Activated CD8-positive, alpha-beta memory T cell treated with anti-CD3 and anti-CD28 coated beads, Interleukin-2, amount 10 ng/mL, durations not matched to agents 7 days and 5 days (primary cell): ENCODE measurements around the gene ITIH5. TPM values are rescaled to one million over a fixed set of nuclear protein-coding genes. Genes with fewer than 3 reads are reported as not detected.

ENCODE experiments used
- ATAC-seq: fragments of 150-1000 bp; cut with Tn5 transposase; one replicate; pipeline ENCODE4 v1.10.0; 2021; ENCODE audit warnings: moderate library complexity
- CTCF ChIA-PET: fragments of 350-600 bp; sonication (Branson Sonifier 250); formaldehyde crosslinking; loops from one replicate; lab custom pipeline; 2021; ENCODE audit warnings: antibody characterized with exemption; lab: Charles Lee
- DNase-seq: peaks from one replicate; pipeline ENCODE4 v3.0.0-alpha.2; 2020
- H3K27ac Mint-ChIP-seq: one replicate; pipeline ENCODE4 v1.8.0; 2021; ENCODE audit warnings: mild to moderate bottlenecking, mixed read lengths
- H3K27me3 Mint-ChIP-seq: one replicate; pipeline ENCODE4 v1.8.0; 2021; ENCODE audit warnings: mixed read lengths
- H3K36me3 Mint-ChIP-seq: one replicate; pipeline ENCODE4 v1.8.0; 2021; ENCODE audit warnings: mild to moderate bottlenecking, mixed read lengths
- H3K4me1 Mint-ChIP-seq: one replicate; pipeline ENCODE4 v1.8.0; 2021; ENCODE audit warnings: mixed read lengths
- H3K4me3 Mint-ChIP-seq: one replicate; pipeline ENCODE4 v1.8.0; 2021; ENCODE audit warnings: mild to moderate bottlenecking, moderate library complexity, mixed read lengths
- H3K9me3 Mint-ChIP-seq: one replicate; pipeline ENCODE4 v1.8.0; 2022; ENCODE audit warnings: low read depth, mixed read lengths
- total RNA-seq, 2 experiments: library from RNA; stranded (reverse); gene quantifications; one replicate each; pipeline ENCODE4 v1.2.3, GENCODE V29; 2021

ITIH5 gene
- total RNA-seq, 2 experiments from 2014 or later: not detected

DNA sequence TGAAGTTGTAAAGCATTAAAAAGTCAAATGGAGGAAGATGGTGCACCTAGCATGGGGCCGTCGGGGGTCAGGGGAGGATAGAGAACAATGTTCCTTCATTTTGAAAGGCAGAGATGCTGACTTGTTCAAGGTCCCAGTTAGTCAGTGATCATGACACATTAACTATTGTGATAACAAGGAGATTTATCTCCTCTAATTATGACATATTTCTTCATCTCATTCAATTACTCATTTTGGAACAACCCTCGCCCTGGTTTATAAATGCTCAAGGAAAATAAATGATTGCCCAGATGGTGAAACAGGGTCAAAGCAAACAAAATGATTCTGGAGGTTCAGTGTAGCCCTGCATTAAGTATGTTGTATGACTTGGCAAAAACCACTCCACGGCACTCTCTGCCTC, 106.2 kb downstream of the ITIH5 start:
- CTCF ChIA-PET: no interaction called here
- Mint-ChIP-seq H3K27me3 (peaks cover 18% of the 10 kb centered on the region), H3K36me3 (no peaks in the 10 kb centered on the region), H3K4me1 (no peaks in the 10 kb centered on the region), H3K4me3 (no peak overlapping the region), H3K27ac (no peak overlapping the region), H3K9me3 (no peaks in the 10 kb centered on the region)
- DNase-seq (no peak), ATAC-seq (no peak)

DNA sequence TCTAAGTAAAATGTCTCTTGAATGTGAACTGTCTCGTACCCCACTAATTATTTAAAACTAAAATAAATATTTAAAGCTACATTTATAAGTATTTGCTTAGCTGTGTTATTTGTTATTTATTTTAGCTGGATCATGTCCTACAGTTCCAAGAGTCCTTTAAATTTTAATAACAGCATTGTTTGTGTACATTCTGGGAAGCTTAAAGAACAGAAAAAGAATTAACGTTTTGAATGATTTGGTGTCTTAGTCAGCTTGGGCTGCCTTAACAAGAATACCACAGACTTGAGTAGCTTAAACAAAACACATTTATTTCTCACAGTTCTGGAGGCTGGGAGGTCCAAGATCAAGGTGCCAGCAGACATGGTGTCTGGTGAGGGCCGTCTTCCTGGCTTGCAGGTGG, 107.4 kb downstream of the ITIH5 start:
- H3K27me3 Mint-ChIP-seq: peaks cover 18% of the 10 kb centered on the region
- CTCF ChIA-PET: no interaction called here

DNA sequence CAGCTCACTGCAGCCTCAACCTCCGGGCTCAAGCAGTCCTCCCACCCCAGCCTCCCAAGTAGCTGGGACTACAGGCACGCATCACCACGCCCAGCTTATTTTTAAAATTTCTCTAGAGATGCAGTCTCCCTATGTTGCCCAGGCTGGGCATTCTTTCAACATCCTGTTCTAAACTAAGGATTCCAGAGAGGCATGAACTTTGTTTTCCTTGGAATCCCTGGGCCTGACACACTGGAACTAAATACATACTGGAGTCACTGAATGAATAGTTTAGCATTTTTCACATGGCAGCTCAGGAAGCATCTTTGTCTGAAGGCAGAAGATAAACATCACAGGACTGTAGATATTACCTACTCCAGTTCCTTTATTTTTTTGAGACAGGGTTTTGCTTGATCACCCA, 108.7 kb downstream of the ITIH5 start:
- Mint-ChIP-seq H3K27ac (no peak overlapping the region), H3K9me3 (no peaks in the 10 kb centered on the region), H3K36me3 (no peaks in the 10 kb centered on the region), H3K4me3 (no peak overlapping the region), H3K4me1 (no peaks in the 10 kb centered on the region), H3K27me3 (peaks cover 18% of the 10 kb centered on the region)
- DNase-seq (no peak), ATAC-seq (no peak)
- CTCF ChIA-PET: interaction anchor here (0.5 to 1.2 kb wide), 2 partner anchors 14 to 32 kb away, joined by 3 read pairs; no protein-coding TSS in a partner anchor

More for the DNA sequence above, 107.4 kb downstream of the ITIH5 start:
- no peak for DNase-seq
- Mint-ChIP-seq H3K27ac (no peak overlapping the region), H3K36me3 (no peaks in the 10 kb centered on the region), H3K9me3 (no peaks in the 10 kb centered on the region), H3K4me3 (no peak overlapping the region), H3K4me1 (no peaks in the 10 kb centered on the region)
- no peak for ATAC-seq

DNA sequence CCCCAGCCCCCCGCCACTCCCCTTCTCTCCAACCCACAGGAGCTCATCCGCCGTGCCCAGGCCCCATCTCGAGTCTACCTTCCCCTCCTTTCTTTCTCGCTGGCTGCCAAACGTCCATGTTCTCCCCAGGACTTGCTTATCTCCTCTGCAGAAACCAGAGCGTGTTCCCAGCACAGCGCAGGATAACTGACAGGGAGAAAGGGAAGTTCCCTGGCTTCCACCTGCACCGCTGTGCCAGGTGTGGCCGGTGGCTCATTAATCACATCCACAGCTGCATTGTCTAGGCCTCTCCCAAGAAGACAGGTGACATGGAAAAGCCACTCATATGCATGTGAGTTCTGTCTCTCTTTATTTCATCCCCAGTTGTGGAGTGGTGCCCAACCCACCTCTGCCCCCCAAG, 113.2 kb downstream of the ITIH5 start:
- Mint-ChIP-seq H3K4me3 (no peak overlapping the region), H3K36me3 (no peaks in the 10 kb centered on the region), H3K4me1 (no peaks in the 10 kb centered on the region), H3K27me3 (peaks cover 16% of the 10 kb centered on the region), H3K27ac (no peak overlapping the region), H3K9me3 (no peaks in the 10 kb centered on the region)
- CTCF ChIA-PET: no interaction called here
- no peak for ATAC-seq
- no peak for DNase-seq

DNA sequence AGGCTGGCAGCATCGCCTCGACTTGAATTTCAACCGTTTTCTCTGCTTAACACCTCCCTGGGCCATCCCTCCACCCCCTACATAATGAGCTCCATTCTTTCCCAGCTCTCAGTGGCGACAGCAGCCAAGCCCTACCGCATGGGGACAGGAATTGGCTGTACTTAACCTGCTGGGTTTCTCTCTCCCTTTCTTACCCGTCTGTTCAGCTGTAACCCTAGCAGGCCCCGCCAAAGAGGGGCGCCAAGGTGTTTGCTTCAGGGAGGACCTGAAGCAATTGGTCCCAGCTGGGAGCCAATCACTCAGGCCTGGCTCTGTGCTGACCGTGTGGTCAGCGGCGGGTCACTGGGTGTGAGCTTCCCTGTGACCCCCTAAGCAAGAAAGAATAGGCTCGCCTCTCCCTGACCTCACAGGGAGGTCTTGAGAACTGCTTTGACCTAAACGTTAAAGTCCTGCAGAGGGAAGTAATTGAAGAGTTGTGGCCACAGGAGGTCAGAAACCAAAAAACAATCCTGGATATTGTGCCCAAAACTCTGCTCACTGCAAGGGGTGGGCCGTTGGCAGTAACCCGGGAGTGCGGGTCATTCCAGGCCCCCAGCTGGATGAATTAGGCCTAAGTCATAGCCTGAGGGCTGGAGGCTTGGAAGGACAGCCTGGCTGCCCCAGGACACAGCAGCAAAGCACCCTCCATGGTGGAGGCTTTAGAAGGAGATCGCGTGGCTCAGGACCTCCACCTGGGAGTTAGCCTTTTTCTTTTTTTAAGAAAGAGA, 114.6 kb downstream of the ITIH5 start:
- H3K27ac Mint-ChIP-seq: no peak overlapping the region

DNA sequence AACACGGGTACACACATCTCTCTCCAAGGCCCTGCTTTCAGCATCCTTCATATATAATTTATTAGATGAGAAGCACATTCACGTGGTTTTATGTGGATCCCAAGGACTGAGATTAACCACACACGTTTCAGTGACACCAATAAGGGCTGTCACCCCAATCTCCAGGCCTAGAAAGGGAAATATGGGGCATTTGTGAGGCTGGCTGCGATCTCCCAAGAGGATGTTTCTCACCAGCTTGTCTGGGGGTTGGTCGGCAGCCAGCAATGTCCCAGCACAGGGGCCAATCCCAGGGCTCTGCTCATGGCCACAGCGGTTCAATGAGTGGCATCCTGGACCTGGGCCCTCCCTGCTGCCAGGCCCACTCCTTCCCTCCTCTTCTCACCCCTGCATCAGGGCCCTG, 115.5 kb downstream of the ITIH5 start:
- no peaks in the 10 kb centered on the region for H3K9me3 Mint-ChIP-seq
- DNase-seq: no peak
- CTCF ChIA-PET: no interaction called here

More for the DNA sequence above, 114.6 kb downstream of the ITIH5 start:
- DNase-seq: no peak
- ATAC-seq: no peak
- no peaks in the 10 kb centered on the region for H3K9me3 Mint-ChIP-seq
- peaks cover 17% of the 10 kb centered on the region for H3K27me3 Mint-ChIP-seq
- H3K4me3 Mint-ChIP-seq: no peak overlapping the region
- CTCF ChIA-PET: no interaction called here
- no peaks in the 10 kb centered on the region for H3K36me3 Mint-ChIP-seq
- H3K4me1 Mint-ChIP-seq: no peaks in the 10 kb centered on the region

DNA sequence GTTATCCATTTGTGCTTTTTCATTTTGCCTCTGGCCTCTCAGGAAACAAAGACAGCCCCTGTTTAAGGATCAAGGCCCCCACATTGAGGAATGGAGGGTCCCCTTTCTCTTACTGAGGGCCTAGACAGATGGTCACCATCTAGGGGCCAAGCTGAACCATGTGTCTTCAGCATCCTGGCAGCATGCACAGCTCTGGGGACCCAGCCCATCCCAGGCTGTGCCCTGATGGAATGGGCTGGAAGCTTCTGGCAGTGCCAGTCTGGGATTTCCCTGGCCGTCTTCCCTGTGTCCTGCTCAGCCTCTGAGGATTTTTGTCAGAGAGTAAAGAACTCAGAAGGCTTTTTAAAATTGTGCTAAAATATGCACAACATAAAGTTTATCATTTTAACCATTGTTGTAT, 116.8 kb downstream of the ITIH5 start:
- Mint-ChIP-seq H3K27me3 (peaks cover 9% of the 10 kb centered on the region), H3K36me3 (no peaks in the 10 kb centered on the region), H3K4me3 (no peak overlapping the region), H3K9me3 (no peaks in the 10 kb centered on the region), H3K4me1 (no peaks in the 10 kb centered on the region), H3K27ac (no peak overlapping the region)
- CTCF ChIA-PET: interaction anchor here (0.6 to 0.7 kb wide), 2 partner anchors 396 to 628 kb away, joined by 3 to 4 read pairs; no protein-coding TSS in a partner anchor
- DNase-seq (no peak), ATAC-seq (no peak)

More for the DNA sequence above, 115.5 kb downstream of the ITIH5 start:
- no peaks in the 10 kb centered on the region for H3K4me1 Mint-ChIP-seq
- H3K27ac Mint-ChIP-seq: no peak overlapping the region
- H3K36me3 Mint-ChIP-seq: no peaks in the 10 kb centered on the region
- peaks cover 11% of the 10 kb centered on the region for H3K27me3 Mint-ChIP-seq
- ATAC-seq: no peak
- no peak overlapping the region for H3K4me3 Mint-ChIP-seq

DNA sequence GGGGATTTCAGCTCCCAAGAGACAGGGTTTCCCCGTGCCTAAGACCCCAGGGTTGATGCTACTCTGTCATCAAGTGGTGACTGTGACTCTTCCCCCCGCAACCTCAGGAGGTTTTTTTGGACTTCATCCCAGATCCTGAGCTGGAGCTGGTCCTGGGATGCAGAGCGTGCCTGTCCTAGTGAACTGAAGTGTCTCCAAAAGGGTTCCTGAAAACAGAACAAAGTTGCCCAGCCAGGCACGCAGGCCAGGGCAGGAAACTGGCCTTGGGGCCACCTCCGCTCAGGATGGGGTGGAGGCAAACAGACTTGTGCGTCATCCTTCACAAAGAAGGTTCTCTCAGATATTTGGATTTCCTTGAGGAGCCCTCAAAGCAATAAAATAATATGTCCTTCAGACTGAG, 118.9 kb downstream of the ITIH5 start:
- H3K36me3 Mint-ChIP-seq: no peaks in the 10 kb centered on the region
- no peak for DNase-seq
- H3K27me3 Mint-ChIP-seq: peaks cover 9% of the 10 kb centered on the region
- no peak for ATAC-seq
- no peak overlapping the region for H3K27ac Mint-ChIP-seq
- CTCF ChIA-PET: interaction anchor here (1.7 kb wide), 1 partner anchor 22 kb away, joined by 4 read pairs; no protein-coding TSS in a partner anchor
- H3K4me3 Mint-ChIP-seq: no peak overlapping the region
- H3K9me3 Mint-ChIP-seq: no peaks in the 10 kb centered on the region
- H3K4me1 Mint-ChIP-seq: no peaks in the 10 kb centered on the region

DNA sequence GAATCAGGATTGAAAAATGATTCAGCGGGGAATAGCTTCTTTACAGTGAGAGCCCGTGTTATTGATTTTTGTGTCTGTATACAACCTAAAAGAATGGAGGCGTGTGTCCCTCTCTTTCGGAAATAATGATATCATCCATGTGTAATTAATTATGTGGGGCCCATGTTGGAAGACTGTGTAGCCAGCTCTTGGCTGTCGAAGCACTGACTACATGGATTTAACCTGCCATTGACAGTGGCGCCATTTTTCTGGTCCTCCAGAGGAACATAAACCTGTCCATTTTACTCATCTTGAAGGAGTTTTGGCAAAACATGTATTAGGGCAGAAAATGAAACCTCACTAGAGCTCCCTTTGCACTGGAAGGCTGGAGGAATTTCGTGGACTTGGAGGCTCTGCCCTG, 119.6 kb downstream of the ITIH5 start:
- CTCF ChIA-PET: interaction anchor here (1.7 kb wide), 1 partner anchor 21 kb away, joined by 4 read pairs; no protein-coding TSS in a partner anchor
- Mint-ChIP-seq H3K4me3 (no peak overlapping the region), H3K27ac (no peak overlapping the region), H3K9me3 (no peaks in the 10 kb centered on the region), H3K27me3 (peaks cover 9% of the 10 kb centered on the region), H3K4me1 (no peaks in the 10 kb centered on the region), H3K36me3 (no peaks in the 10 kb centered on the region)
- ATAC-seq: no peak
- no peak for DNase-seq

DNA sequence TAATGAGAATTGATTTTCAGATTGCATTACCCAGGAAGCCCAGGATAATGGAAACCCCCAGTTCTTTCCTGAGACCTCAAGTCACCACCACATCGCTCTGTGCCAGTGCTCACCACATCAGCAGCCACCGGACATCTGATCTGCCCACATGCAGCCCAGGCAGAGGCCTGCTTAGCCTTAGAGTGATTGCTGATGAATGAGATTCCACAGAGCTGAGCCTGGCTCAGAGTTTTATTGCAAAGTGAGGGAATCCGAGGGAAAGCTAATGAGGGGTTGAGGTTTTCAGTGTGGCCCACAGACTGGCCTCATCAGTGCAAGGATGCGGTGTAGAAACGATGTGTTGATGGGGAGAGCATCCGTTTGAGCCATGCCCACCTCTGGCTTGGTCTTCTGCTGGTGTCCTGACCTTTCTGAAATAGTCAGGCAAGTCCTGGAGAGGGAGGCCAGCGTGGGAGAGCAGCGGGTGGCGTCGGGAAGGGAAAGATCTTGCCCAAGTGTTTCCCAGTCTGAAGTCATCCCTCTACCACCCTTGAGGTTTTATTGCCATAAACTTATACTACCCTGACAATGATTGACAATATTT, 120.3 kb downstream of the ITIH5 start:
- ATAC-seq (no peak), DNase-seq (no peak)
- Mint-ChIP-seq H3K36me3 (no peaks in the 10 kb centered on the region), H3K4me1 (no peaks in the 10 kb centered on the region), H3K27ac (no peak overlapping the region), H3K27me3 (peaks cover 9% of the 10 kb centered on the region), H3K9me3 (no peaks in the 10 kb centered on the region), H3K4me3 (no peak overlapping the region)
- CTCF ChIA-PET: interaction anchor here (0.5 to 1.7 kb wide), 2 partner anchors 21 to 211 kb away, joined by 3 to 4 read pairs; no protein-coding TSS in a partner anchor

DNA sequence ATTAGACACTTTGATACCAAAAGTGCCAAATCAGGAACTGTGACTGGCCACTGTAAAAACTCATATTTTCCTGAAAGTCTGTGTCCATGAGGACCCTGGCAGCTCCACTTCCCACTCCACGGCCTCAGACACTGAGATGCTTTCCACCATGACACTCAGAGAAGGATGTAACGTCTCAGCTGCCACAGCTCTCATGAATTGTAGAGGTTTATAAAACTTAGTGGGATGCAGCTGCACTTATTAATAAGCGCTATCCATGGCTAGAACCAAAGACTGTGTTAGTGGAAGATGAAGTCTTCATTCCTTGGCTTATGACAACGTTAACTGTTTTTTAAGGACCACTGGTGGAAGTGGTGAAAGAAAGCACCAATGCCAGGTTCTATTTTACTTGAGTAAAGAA, 121.0 kb downstream of the ITIH5 start:
- no peaks in the 10 kb centered on the region for H3K4me1 Mint-ChIP-seq
- no peaks in the 10 kb centered on the region for H3K9me3 Mint-ChIP-seq
- no peak for DNase-seq
- no peak overlapping the region for H3K27ac Mint-ChIP-seq
- no peaks in the 10 kb centered on the region for H3K36me3 Mint-ChIP-seq
- no peak for ATAC-seq
- H3K27me3 Mint-ChIP-seq: peaks cover 7% of the 10 kb centered on the region
- CTCF ChIA-PET: interaction anchor here (0.5 to 0.7 kb wide), 2 partner anchors 20 to 212 kb away, joined by 3 to 4 read pairs; no protein-coding TSS in a partner anchor
- no peak overlapping the region for H3K4me3 Mint-ChIP-seq

DNA sequence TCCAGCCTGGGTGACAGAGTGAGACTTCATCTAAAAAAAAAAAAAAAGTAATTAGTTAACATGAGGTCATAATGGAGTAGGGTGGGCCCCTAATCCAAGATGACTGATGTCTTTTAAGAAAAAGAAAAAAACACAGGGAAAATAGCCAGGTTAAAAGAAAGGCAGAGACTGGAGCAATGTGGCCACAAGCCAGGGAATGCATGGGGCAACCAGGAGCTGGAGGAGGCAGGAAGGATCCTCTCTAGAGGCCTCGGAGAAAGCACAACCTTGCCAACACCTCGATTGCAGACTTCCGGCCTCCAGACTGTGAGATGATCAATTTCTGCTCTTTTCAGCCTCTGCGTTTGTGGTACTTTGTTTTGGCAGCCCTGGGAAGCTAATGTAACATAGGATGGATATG, 121.5 kb downstream of the ITIH5 start:
- no peak overlapping the region for H3K4me3 Mint-ChIP-seq
- CTCF ChIA-PET: interaction anchor here (0.7 to 1.3 kb wide), 2 partner anchors 20 kb away, joined by 4 to 5 read pairs; no protein-coding TSS in a partner anchor
- DNase-seq (no peak), ATAC-seq (no peak)
- no peak overlapping the region for H3K27ac Mint-ChIP-seq
- H3K4me1 Mint-ChIP-seq: no peaks in the 10 kb centered on the region
- peaks cover 7% of the 10 kb centered on the region for H3K27me3 Mint-ChIP-seq
- H3K9me3 Mint-ChIP-seq: no peaks in the 10 kb centered on the region
- no peaks in the 10 kb centered on the region for H3K36me3 Mint-ChIP-seq

DNA sequence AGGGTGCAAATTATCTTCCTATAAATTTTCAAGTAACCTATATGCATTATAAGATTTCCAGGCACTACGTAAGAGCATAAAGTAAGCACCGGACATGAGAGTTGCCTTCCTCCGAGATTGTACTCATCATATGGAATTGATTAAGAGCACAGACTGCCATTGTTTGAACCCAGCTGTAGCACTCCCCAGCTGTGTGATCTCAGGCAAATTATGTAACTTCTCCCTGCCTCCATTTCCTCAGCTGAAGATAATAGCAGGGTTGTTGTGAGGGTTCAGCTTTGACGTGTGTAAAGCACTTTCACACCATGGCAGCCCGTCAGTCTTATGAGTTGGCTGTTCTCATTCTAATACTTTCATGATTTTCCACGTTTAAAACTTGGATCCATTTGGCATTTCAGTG, 122.6 kb downstream of the ITIH5 start:
- CTCF ChIA-PET: interaction anchor here (1.3 kb wide), 1 partner anchor 19 kb away, joined by 5 read pairs; no protein-coding TSS in a partner anchor
- H3K27me3 Mint-ChIP-seq: peaks cover 7% of the 10 kb centered on the region

More for the DNA sequence above, 122.6 kb downstream of the ITIH5 start:
- DNase-seq (no peak), ATAC-seq (no peak)
- H3K36me3 Mint-ChIP-seq: no peaks in the 10 kb centered on the region
- H3K4me3 Mint-ChIP-seq: no peak overlapping the region
- H3K27ac Mint-ChIP-seq: no peak overlapping the region
- H3K9me3 Mint-ChIP-seq: no peaks in the 10 kb centered on the region
- H3K4me1 Mint-ChIP-seq: peaks cover 3% of the 10 kb centered on the region
